K562 (cell line): ENCODE data around the gene SULT2B1. TPM values are rescaled to one million over a fixed set of nuclear protein-coding genes. Genes with fewer than 3 reads are reported as not detected.

Experiments
- BCL6 ChIP-seq: fragments of 250-450 bp; sonication (Bioruptor Pico); IDR thresholded peaks from 2 replicates; pipeline ENCODE4 v1.4.0; 2020
- CREM ChIP-seq: IDR thresholded peaks from 2 replicates; pipeline ENCODE4 v1.6.1; 2014; ENCODE audit warnings: antibody characterized with exemption, low read depth
- ETV6 ChIP-seq, 3 experiments: fragments of 150-350 bp in 1 of 3; sonication (generic) in 1 of 3; formaldehyde crosslinking in 1 of 3; IDR thresholded peaks; 2 replicates each; pipeline versions ENCODE4 v1.6.1 to v1.8.0; 2014 to 2022; ENCODE audit warnings: borderline replicate concordance in 2 of 3, low read depth in 2 of 3, antibody characterized with exemption in 1 of 3, low read length in 1 of 3, mild to moderate bottlenecking in 1 of 3, missing genetic modification reagents in 1 of 3
- HLTF ChIP-seq: fragments of 450-650 bp; IDR thresholded peaks from 2 replicates; pipeline ENCODE4 v1.6.1; 2016
- IRF1 ChIP-seq: sonication (generic); formaldehyde crosslinking; IDR thresholded peaks from 2 replicates; pipeline ENCODE4 v1.8.0; 2022; ENCODE audit warnings: missing genetic modification reagents, mild to moderate bottlenecking, borderline replicate concordance
- KDM1A ChIP-seq, 2 experiments: fragments of 450-650 bp; IDR thresholded peaks; 2 replicates each; pipeline ENCODE4 v1.6.1; 2016; ENCODE audit warnings: mild to moderate bottlenecking in 2 of 2
- KLF1 ChIP-seq: fragments of 450-650 bp; IDR thresholded peaks from 2 replicates; pipeline ENCODE4 v1.6.1; 2016; ENCODE audit warnings: missing genetic modification characterization, missing compliant biosample characterization
- MAX ChIP-seq: sonication (generic); formaldehyde crosslinking; IDR thresholded peaks from 2 replicates; pipeline ENCODE4 v1.9.0; 2022; ENCODE audit warnings: mild to moderate bottlenecking, missing genetic modification reagents
- MTA2 ChIP-seq: fragments of 450-650 bp; IDR thresholded peaks from 2 replicates; pipeline ENCODE4 v1.6.1; 2016; ENCODE audit warnings: low read depth
- MTA3 ChIP-seq: fragments of 450-650 bp; formaldehyde crosslinking; IDR thresholded peaks from 2 replicates; pipeline ENCODE4 v1.6.1; 2017; ENCODE audit warnings: mild to moderate bottlenecking, borderline replicate concordance
- NCOA4 ChIP-seq: fragments of 450-650 bp; IDR thresholded peaks from 2 replicates; pipeline ENCODE4 v1.6.1; 2018; ENCODE audit warnings: mild to moderate bottlenecking; ENCODE audit not compliant: partially characterized antibody
- NR3C1 ChIP-seq: sonication (generic); formaldehyde crosslinking; IDR thresholded peaks from 2 replicates; pipeline ENCODE4 v1.8.1; 2022; ENCODE audit warnings: missing genetic modification reagents
- PHTF2 ChIP-seq: fragments of 250-450 bp; sonication (Bioruptor Pico); IDR thresholded peaks from 2 replicates; pipeline ENCODE4 v1.5.0; 2021; ENCODE audit warnings: mild to moderate bottlenecking
- POLR3G ChIP-seq: IDR thresholded peaks from 2 replicates; pipeline ENCODE4 v1.6.1; 2011; ENCODE audit not compliant: insufficient read length, insufficient replicate concordance; ENCODE audit errors: extremely low read depth
- RBM14 ChIP-seq: fragments of 200-400 bp; formaldehyde crosslinking; IDR thresholded peaks from 2 replicates; pipeline ENCODE4 v1.6.1; 2018; ENCODE audit warnings: low read depth, mild to moderate bottlenecking, low read length, moderate library complexity, borderline replicate concordance; ENCODE audit not compliant: insufficient read depth
- SAFB2 ChIP-seq: fragments of 200-400 bp; formaldehyde crosslinking; IDR thresholded peaks from 2 replicates; pipeline ENCODE4 v1.6.1; 2018; ENCODE audit warnings: borderline replicate concordance, low read length, low read depth, moderate library complexity; ENCODE audit not compliant: severe bottlenecking
- SAP30 ChIP-seq: fragments of 200-600 bp; sonication (generic); IDR thresholded peaks from 2 replicates; pipeline ENCODE4 v1.6.1; 2012; ENCODE audit warnings: borderline replicate concordance, low read depth, mild to moderate bottlenecking, moderate library complexity, low read length, control low read depth, inconsistent platforms; ENCODE audit not compliant: insufficient read depth, poor library complexity, severe bottlenecking
- SFPQ ChIP-seq: fragments of 200-400 bp; formaldehyde crosslinking; IDR thresholded peaks from 2 replicates; pipeline ENCODE4 v1.6.1; 2017; ENCODE audit warnings: mild to moderate bottlenecking, low read depth, low read length, moderate library complexity
- SMARCB1 ChIP-seq: IDR thresholded peaks from 2 replicates; pipeline ENCODE4 v1.6.1; 2011; ENCODE audit warnings: improper control_type of control experiment, low read depth; ENCODE audit not compliant: insufficient read length
- SNIP1 ChIP-seq: fragments of 450-650 bp; IDR thresholded peaks from 2 replicates; pipeline ENCODE4 v1.7.1; 2017; ENCODE audit warnings: low read depth, mild to moderate bottlenecking
- SNRNP70 ChIP-seq: fragments of 200-400 bp; formaldehyde crosslinking; optimal IDR thresholded peaks from 2 replicates; pipeline ENCODE3; 2017; ENCODE audit warnings: low read depth, low read length
- SRSF9 ChIP-seq: fragments of 200-400 bp; formaldehyde crosslinking; IDR thresholded peaks from 2 replicates; pipeline ENCODE4 v1.6.1; 2017; ENCODE audit warnings: low read depth, low read length, borderline replicate concordance
- ZFP30 ChIP-seq: fragments of 250-450 bp; sonication (Bioruptor Pico); IDR thresholded peaks from 2 replicates; pipeline ENCODE4 v1.8.0; 2022; ENCODE audit warnings: moderate library complexity, mild to moderate bottlenecking, inconsistent platforms, borderline replicate concordance
- ZNF165 ChIP-seq: fragments of 250-450 bp; sonication (Bioruptor Pico); IDR thresholded peaks from 2 replicates; pipeline ENCODE4 v1.4.0; 2020; ENCODE audit warnings: borderline replicate concordance
- ZNF212 ChIP-seq: fragments of 450-650 bp; formaldehyde crosslinking; IDR thresholded peaks from 2 replicates; pipeline ENCODE4 v1.4.0; 2020; ENCODE audit warnings: mild to moderate bottlenecking
- ZNF324 ChIP-seq: fragments of 250-450 bp; sonication (Bioruptor Pico); IDR thresholded peaks from 2 replicates; pipeline ENCODE4 v1.4.0; 2020; ENCODE audit warnings: mild to moderate bottlenecking
- ZNF778 ChIP-seq: fragments of 450-650 bp; formaldehyde crosslinking; IDR thresholded peaks from 2 replicates; pipeline ENCODE4 v1.4.0; 2020; ENCODE audit warnings: mild to moderate bottlenecking, moderate library complexity
- ZNF830 ChIP-seq: fragments of 250-450 bp; sonication (Bioruptor Pico); IDR thresholded peaks from 2 replicates; pipeline ENCODE4 v1.5.0; 2021; ENCODE audit warnings: mild to moderate bottlenecking
- polyA plus RNA-seq, 8 experiments: library from polyadenylated mRNA; depleted of rRNA in 4 of 8; stranded (reverse) in 5 of 8; unstranded in 3 of 8; fragments of >200 nt; fragmentation: Nextera tagmentation in 2 of 8; fragmentation: Illumina TruSeq in 1 of 8; extraction: Ambion mirVana in 2 of 8; extraction: Trizol in 1 of 8; gene quantifications; 2 replicates each; pipeline versions ENCODE4 v1.2.1 to v1.2.3, GENCODE V29; 2011 to 2014; ENCODE audit warnings: inconsistent platforms in 1 of 8, missing spikeins in 1 of 8
- total RNA-seq, 7 experiments: library from RNA; depleted of rRNA in 6 of 7; stranded (reverse); fragments of >200 nt in 6 of 7; fragmentation: Illumina TruSeq in 2 of 7; extraction: Trizol in 2 of 7; gene quantifications; 2 replicates each; pipeline versions ENCODE4 v1.2.1 to v1.2.3, GENCODE V29; 2011 to 2021; ENCODE audit warnings: low replicate concordance in 1 of 7

SULT2B1 gene
- total and polyA plus RNA-seq, 9 of the 15 experiments (the other 6 are each of a cell fraction or from before 2014, with no cell fraction given), result 0.09 to 0.62 (median 0.22) TPM; not detected in 2

GRCh38 chr19:48623556-48624066 lies 71.6 kb downstream of the SULT2B1 start (continued):
- TF ChIP-seq ETV6 (IDR thresholded peaks at IDR 0.05; ENCODE audit: borderline replicate concordance in 1 of 2, low read depth in 2 of 2, low read length in 1 of 2) (no peak), ETV6 (CRISPR knock-in tag; IDR thresholded peaks at IDR 0.05; ENCODE audit: borderline replicate concordance) (no peak), KLF1 (tag) (no peak), ZFP30 (CRISPR knock-in tag) (no peak), SFPQ (no peak), SRSF9 (no peak), PHTF2 (no peak), ZNF778 (CRISPR knock-in tag) (no peak), ZNF324 (CRISPR knock-in tag) (no peak), MTA3 (0 out of 2 replicates have a peak, but pooled peaks have one; percentile 13), SNIP1 (0 out of 2 replicates have a peak, but pooled peaks have one; percentile 40), NR3C1 (no peak), SAFB2 (no peak), HLTF (0 out of 2 replicates have a peak, but pooled peaks have one; percentile 18), NCOA4 (no peak), CREM (no peak), IRF1 (CRISPR knock-in tag) (no peak), SAP30 (no peak), SMARCB1 (no peak), MAX (no peak), ZNF212 (CRISPR knock-in tag) (0 out of 2 replicates have a peak, but pooled peaks have one; percentile 19), SNRNP70 (no peak), ZNF830 (CRISPR knock-in tag) (no peak), ZNF165 (CRISPR knock-in tag) (no peak), MTA2 (no peak), KDM1A (IDR thresholded peaks at IDR 0.05) (no peak), POLR3G (no peak), RBM14 (no peak), BCL6 (CRISPR knock-in tag) (no peak)
